ENCODE data around the gene RPS18.
"Not testable (repeated sequence)": the region's sequence is repeated elsewhere in the genome, so short reads cannot be mapped to it uniquely, and the experiment has no call there.

The RPS18 gene

GRCh38 chr6:33271468-33272274 lies at the start of gene RPS18, which contains the start of gene VPS52:
RPS18 (plus strand) TSS chr6:33272075; CDS start chr6:33272120, 45 bp downstream.
VPS52 (minus strand) TSS chr6:33271876; CDS start chr6:33271675, 201 bp downstream.
- peak; percentile 95 for DNase-seq

- DNase-seq: not testable (repeated sequence)
Measured at GRCh38 chr6:33226503-33227120, 45.3 kb upstream of the RPS18 start.

GRCh38 chr6:33235221-33235634 lies 36.6 kb upstream of the RPS18 start:
- DNase-seq: peak; percentile 48

GRCh38 chr6:33236328-33236727 lies 35.5 kb upstream of the RPS18 start:
- no peak for DNase-seq

GRCh38 chr6:33236852-33237251 lies 35.0 kb upstream of the RPS18 start:
- no peak for DNase-seq

- no peak for DNase-seq
Measured at GRCh38 chr6:33237741-33238140, 34.1 kb upstream of the RPS18 start.

- DNase-seq: no peak
Measured at GRCh38 chr6:33241968-33242367, 29.9 kb upstream of the RPS18 start.

GRCh38 chr6:33243476-33243875 lies 28.4 kb upstream of the RPS18 start:
- no peak for DNase-seq

- DNase-seq: peak; percentile 40
Measured at GRCh38 chr6:33247977-33248642, 23.8 kb upstream of the RPS18 start.

GRCh38 chr6:33248643-33248931 lies 23.3 kb upstream of the RPS18 start:
- no peak for DNase-seq

- peak; percentile 97 for DNase-seq
Measured at GRCh38 chr6:33248932-33249731, 22.7 kb upstream of the RPS18 start.

- DNase-seq: no peak
Measured at GRCh38 chr6:33249732-33250630, 21.9 kb upstream of the RPS18 start.

- no peak for DNase-seq
Measured at GRCh38 chr6:33250731-33251130, 21.1 kb upstream of the RPS18 start.

GRCh38 chr6:33251395-33252012 lies 20.4 kb upstream of the RPS18 start:
- DNase-seq: no peak

GRCh38 chr6:33252759-33253158 lies 19.1 kb upstream of the RPS18 start:
- DNase-seq: no peak

GRCh38 chr6:33254591-33254990 lies 17.3 kb upstream of the RPS18 start:
- DNase-seq: no peak

GRCh38 chr6:33259032-33259431 lies 12.8 kb upstream of the RPS18 start:
- no peak for DNase-seq

GRCh38 chr6:33262490-33262889 lies 9.4 kb upstream of the RPS18 start:
- DNase-seq: not testable (repeated sequence)

GRCh38 chr6:33264015-33264414 lies 7.9 kb upstream of the RPS18 start:
- no peak for DNase-seq

GRCh38 chr6:33271117-33271467 lies 783 bp upstream of the RPS18 start:
- DNase-seq: no peak

GRCh38 chr6:33272275-33273128 lies 627 bp downstream of the RPS18 start:
- DNase-seq: no peak

All from NCI-H1436 treated with DMSO at 0.1 percent for 48 hours (cell line).